T-helper 9 cell (primary cell): ENCODE results near the gene KSR1.

Experiments
- DNase-seq: peaks from one replicate; pipeline ENCODE4 v3.0.0-alpha.2; 2020

The KSR1 gene

GRCh38 chr17:27575096-27575911 lies 119.1 kb downstream of the KSR1 start:
- no peak for DNase-seq

DNA sequence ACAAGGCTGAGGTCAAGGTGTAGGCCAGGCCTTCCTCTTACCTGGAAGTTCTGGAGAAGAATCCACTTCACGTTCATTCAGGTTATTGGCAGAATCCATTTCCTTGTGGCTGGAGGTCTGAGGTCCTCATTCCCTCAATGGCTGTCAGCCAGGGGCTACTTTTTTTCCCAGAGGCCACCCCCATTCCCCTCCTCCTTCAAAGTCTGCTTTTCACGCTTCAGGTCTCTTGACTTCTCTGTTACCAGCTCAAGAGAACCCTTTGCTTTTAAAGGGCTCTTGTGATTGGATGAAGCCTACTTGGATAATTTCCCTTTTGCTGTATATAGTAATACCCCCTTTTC lies 119.6 kb downstream of the KSR1 start:
- DNase-seq = no peak

- no peak for DNase-seq
These were observed 120.3 kb downstream of the KSR1 start for GRCh38 chr17:27576477-27577083.

GRCh38 chr17:27577121-27577761 lies 121.0 kb downstream of the KSR1 start:
- DNase-seq = no peak

DNA sequence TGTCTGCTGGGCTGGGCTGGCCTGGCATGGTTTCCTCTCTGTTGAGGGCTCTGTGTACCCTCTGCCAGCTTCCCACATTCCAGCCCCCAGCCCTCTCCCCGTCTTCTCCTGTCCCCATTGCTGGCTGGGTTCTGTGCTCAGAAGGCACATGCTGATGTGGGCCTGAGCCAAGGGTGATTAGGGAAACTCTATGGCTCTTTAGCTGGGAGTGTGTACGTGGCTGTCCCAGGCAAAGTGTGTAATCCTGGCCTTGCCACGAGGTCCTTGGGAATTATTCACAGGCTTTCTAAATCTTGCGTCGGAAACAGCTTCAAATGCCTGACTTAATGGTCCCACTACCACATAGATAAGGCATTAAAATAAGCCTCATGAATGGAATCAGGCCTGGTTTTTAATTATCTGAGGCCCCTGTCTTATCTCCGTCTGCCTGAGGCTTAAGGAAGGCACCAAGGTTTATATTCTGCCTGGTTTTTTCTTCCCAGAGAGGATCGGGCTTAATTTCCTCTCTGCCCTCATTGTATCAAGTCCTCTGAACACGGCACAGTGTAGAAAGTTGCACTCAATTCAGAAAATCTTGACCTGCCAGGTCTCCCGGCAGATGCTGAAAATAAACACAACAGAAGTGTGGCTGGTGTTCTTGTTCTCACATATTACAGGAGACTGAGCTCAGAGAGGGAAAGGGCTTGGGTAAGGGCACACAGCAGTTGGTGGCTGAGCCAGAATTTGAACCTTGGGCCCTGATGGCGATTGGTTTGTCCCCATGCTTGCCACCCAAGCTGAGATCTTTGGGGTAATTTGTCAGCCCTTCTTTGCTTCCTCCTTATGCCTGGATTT lies 121.9 kb downstream of the KSR1 start:
- DNase-seq = no peak

DNA sequence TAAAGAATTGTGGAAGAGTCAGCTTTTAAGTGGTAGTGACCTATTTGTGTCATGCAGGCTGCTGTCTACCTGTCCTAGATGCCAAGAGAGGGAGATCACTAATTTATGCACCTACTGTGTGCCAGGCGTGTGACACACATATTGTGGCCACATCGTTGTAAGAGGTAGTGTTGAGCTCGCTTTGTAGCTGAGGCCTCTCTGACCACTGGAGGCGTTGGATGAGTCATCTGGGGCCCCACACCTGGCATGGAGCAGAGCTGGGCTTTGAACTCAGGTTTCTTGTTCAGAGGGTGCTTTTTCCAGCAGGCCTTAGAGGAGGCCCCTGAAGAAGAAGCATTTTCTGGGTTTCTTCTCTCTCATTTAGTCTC lies 122.5 kb downstream of the KSR1 start:
- DNase-seq = no peak

DNA sequence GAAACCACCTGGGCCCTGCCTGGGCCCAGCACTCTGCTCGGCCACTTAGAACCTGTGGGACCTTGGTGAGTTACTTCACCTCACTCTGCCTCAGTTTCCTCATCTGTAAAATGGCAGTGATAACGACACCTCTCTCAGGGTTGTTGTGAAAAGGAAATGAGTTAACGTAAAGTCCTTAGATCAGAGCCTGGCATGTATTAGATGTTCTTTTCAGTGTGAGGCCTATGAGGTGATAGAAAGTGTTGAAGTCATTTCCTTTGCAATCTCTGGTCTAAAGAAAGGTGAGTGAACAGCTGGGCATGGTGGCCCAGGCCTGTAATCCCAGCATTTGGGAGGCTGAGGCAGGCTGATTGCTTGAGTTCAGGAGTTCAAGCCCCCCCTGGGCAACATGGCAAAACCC lies 123.1 kb downstream of the KSR1 start:
- DNase-seq = no peak

DNA sequence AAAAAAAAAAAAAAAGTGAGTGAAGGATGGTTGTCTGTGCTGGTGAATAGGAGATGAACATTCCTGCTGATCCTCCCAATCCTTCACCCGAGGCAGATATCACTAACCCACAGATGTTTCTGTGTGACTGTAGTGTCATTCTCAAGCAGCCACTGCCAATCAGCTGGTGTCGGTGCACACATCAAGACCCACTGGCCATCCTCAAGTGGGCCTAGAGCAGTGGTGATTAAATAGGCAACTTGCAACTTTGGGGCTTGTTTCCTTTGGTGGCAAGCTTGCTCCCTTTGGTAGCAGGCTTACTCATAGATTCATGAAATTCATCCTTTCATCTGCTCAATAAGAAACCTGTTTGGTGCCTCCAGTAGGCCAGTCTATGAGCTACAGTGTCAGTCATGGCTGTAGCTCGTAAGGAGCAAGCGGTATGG lies 123.7 kb downstream of the KSR1 start:
- DNase-seq = no peak

DNA sequence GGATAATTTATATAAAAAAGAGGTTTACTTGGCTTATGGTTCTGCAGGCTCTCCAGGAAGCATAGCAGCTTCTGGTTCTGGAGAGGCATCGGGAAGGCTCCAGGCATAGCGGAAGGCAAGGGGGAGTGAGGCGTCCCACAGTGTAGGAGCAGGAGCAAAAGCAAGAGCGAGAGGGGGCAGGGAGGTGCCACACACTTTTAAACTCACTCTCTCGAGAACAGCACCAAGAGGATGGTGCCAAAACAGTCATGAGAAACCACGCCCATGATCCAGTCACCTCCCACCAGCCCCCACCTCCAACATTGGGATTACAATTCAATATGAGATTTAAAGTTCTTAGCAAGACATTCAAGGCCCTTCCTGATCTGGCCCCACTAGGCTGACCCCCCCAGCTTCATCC lies 124.8 kb downstream of the KSR1 start:
- no peak for DNase-seq

- DNase-seq = no peak
These were observed 126.4 kb downstream of the KSR1 start for GRCh38 chr17:27582696-27583095.

DNA sequence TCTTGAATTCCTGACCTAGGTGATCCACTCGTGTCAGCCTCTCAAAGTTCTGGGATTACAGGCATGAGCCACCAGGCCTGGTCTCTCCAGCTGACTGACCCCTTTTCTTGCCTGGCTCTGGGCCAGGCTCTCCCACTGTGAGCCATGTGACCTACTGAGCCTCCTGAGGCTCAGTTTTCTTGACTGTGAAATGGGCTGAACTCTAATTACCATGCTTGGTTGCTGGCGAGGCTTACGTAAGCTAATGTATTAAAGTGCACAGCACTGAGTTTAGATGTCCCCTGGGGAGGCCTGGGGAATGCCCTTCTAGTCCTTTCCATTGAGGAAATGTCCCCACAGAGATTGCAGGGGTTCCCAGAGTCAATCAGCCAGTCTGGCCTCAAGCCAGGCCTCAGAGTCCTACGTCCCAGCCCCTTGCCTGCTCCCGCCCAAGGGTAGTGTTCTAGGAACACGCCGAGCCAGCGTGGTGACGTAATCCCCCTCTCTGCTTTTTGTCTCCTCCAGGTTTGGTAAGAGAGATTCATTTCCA lies 129.0 kb downstream of the KSR1 start:
- no peak for DNase-seq

DNA sequence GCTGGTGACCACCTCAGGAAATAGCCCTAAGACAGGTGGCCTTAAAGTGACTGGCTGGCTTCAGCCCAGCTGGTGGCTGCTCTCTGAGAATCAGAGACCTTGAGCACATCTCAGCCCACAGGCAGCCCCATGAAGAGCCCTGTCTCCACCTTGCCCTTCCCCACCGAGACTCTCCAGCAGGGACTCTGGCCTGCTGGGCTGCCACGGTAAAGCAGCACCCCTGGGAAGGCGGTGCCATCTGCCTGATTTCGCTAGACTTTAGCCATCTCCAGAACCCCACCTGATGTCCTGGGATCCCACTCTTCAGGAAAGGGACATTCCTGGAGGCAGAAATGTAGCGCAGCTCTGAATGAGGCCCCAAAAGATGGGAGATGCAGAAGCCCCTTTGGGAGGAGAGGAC lies 129.5 kb downstream of the KSR1 start:
- no peak for DNase-seq

- DNase-seq = no peak
These were observed 130.0 kb downstream of the KSR1 start for GRCh38 chr17:27586203-27586721.

GRCh38 chr17:27588354-27588753 lies 132.1 kb downstream of the KSR1 start:
- DNase-seq = no peak

- no peak for DNase-seq
These were observed 134.6 kb downstream of the KSR1 start for GRCh38 chr17:27590864-27591263.

- no peak for DNase-seq
These were observed 135.7 kb downstream of the KSR1 start for GRCh38 chr17:27591986-27592385.

- DNase-seq = no peak
These were observed 137.1 kb downstream of the KSR1 start for GRCh38 chr17:27593232-27593856.

DNA sequence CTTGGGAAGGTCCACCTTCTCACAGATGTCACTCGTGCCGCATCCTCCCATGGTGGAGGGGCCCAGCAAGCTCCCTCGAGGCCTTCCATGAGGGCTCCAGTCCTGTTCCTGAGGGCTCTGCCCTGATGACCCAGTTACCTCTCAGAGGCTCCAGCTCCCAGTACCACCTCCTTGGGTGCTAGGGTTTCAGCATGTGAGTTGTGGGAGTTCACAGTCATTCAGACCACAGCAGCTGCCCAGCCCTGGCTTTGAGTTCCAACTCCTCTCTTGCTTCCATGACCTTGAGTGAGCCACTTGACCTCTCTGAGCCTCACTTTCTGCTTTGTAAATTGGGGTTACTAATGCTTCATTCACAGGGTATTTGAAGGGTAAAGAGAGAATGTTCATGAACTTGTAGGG lies 137.6 kb downstream of the KSR1 start:
- DNase-seq = no peak

GRCh38 chr17:27595208-27595607 lies 139.0 kb downstream of the KSR1 start:
- no peak for DNase-seq

DNA sequence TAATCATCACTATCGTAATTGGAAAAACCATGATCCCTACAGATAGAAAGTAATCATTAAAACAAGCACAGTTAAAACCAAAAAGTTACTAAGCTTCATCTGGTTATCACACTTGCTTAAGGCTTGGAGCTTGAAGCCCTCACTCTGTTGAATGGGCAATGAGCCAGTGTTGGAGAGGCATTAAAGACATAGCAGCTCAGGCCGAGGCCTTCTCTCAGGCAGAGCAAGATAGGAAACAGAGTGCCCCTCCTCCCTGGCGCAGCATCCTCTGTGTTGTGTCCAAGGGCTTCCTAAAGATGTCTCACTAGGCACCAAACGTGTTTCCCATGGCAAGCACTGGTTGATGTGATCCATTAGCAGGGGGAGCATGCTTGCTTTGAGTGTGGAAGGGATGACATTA lies 139.8 kb downstream of the KSR1 start:
- DNase-seq = no peak

DNA sequence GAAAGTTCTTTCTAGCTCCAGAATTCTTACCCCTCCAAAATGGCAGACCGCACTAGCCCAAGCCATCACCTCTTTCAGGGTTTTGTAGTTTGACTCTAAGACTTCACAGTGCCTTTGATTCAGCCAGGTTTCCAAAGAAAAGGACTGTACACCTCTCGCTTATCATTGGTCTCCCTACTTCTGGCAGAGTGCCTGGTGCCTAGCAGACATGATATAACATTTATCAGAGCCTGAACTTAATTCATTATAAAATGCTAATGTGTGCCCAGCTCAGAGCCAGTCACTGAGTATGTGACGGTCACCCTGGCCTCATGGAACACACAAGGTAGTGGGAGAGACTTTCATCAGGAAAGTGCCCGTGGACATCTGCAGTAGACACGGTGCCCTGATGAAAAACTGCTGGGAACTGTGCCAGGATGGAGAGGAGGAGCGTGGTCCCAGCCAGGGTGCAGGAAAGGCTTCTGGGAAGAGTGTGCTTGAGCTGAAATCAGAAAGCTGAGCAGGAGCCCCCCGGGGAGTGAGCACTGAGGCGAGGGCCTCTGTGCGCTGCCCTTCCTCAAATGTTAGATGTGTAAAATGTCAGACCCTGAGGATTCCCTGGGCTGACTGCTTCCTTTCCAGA lies 140.4 kb downstream of the KSR1 start:
- DNase-seq = no peak

DNA sequence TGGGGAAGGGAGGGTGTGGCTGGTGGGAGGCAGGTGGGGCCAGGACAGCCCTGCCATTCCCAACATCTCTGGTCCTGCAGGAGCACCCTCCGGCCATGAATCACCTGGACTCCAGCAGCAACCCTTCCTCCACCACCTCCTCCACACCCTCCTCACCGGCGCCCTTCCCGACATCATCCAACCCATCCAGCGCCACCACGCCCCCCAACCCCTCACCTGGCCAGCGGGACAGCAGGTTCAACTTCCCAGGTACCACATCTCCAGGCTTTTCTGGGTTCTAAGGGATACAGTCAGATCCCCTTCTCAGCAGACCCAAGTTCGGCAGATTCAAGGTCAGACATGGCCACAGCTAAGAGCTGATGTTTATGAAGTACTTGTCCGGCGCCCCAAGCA lies 140.9 kb downstream of the KSR1 start:
- DNase-seq = no peak
